Embryonic facial prominence (tissue), 1 donor: ENCODE measurements around the gene EPC2.

Experiments
- DNase-seq: peaks from one replicate; pipeline ENCODE4 v3.0.0-alpha.2; 2016; ENCODE audit errors: extremely low spot score

EPC2 gene

DNA sequence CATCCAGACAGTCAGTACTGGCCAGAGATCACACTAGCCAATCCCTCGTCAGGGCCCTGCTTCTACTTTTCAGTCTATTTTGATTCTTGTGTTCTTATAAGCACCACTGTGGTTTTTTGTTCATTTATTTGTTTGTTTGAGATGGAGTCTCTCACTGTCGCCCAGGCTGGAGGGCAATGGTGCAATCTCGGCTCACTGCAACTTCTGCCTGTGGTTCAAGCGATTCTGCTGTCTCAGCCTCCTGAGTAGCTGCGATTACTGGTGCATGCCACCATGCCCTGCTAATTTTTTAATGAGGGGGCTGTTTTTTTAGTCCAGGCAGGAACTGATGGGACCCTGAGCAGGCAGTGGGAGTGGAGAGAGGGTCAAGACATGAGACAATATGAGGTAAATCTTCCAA, 165.5 kb downstream of the EPC2 start:
- no peak for DNase-seq

- no peak for DNase-seq
These were observed 167.8 kb downstream of the EPC2 start for GRCh38 chr2:148812306-148812705.

DNA sequence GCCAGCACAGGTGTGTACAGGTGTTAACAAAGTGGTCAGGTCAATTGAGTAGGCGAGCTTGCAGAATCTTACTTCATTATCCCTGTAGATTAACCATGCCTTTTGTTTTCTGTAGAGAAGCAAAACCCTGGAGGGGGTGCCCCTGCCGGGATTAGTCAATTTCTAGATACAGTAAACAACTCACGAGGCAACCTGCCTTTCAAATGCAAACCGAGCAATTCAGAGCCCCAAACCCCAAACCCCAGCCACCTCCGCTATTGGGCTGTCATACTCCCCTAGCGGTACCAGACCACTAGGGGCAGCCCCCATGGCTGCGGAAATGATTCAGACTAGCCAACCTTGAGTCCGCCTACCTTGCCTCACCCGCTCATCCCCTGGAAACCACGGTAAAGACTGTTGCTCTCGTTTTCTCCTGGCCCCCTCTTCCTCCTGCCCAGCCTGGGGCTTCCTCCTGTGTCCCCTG, 169.1 kb downstream of the EPC2 start:
- no peak for DNase-seq

DNA sequence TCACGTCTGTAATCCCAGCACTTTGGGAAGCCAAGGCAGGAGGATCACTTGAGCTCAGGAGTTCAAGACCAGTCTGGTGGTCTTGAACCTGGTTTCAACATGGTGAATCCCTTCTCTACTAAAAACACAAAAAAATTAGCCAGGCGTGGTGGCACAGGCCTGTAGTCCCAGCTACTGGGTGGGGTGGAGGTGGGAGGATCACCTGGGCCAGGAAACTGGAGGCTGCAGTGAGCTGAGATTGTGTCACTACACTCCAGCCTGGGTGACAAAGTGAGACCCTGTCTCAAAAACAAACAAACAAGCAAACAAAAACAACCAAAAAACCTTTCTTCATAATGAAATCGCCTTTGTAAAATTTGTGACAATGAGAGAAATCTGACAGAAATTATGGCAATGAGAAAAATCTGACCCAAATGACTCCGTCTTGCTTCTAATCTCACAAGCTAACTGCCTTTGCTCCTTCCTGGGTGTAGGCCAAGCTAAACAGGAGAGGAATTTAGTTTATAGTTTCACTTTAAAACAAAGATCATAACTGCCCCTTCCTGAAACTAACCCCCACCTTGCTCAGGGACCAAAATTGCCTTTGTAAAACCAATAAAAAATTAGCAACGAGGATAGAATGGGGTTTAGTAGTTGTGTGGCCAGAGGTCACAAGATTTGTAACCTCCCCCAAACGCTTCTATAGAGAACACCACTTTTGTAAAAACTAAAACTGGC, 169.8 kb downstream of the EPC2 start:
- no peak for DNase-seq

- no peak for DNase-seq
These were observed 170.4 kb downstream of the EPC2 start for GRCh38 chr2:148814860-148815419.

- no peak for DNase-seq
These were observed 171.6 kb downstream of the EPC2 start for GRCh38 chr2:148816176-148816575.

DNA sequence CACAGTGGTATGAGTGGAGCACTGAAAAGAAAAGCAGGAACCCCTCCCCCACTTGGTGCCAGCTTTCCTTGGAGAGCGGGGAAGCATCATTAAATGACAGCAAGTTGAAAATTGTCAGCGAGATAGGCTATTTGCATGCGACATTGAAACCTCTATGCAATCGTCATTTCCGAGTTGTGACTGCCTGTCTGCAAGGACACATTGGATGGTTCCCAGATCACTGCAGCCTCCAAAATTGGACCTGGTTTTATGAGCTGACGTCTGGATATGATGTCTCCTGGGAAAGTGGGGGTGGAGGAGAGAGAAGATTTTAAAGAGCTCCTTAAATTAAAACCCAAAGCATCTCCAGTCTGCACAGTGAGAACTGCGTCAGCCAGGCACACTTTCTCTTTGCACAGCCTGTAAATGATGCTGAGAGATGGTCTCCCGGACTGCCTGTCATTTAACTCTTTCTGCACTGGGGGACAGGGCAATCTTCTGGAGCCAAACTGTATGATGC, 172.7 kb downstream of the EPC2 start:
- no peak for DNase-seq

GRCh38 chr2:148819019-148819585, 174.6 kb downstream of the EPC2 start:
- no peak for DNase-seq

- DNase-seq, result no peak
These were observed 179.6 kb downstream of the EPC2 start for GRCh38 chr2:148824190-148824589.

DNA sequence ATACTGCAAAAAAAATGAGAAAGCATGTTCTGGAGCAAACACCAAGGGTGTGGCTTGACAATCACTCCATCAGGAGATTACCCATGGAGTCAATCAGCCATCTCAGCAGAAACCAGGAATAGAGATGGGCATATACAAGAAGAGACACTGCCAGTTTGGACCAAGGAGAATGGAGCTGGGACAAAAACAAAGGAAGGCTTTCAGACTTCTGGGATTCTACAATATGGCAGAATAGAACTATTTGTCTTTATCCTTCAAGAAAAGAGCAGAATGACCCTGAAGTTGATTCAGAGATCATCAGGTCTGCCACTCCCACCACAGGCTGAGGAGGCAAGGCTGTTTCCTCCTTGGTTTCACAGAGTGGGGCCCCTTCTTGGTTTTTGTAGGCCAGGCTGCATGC, 182.2 kb downstream of the EPC2 start:
- DNase-seq, result no peak

DNA sequence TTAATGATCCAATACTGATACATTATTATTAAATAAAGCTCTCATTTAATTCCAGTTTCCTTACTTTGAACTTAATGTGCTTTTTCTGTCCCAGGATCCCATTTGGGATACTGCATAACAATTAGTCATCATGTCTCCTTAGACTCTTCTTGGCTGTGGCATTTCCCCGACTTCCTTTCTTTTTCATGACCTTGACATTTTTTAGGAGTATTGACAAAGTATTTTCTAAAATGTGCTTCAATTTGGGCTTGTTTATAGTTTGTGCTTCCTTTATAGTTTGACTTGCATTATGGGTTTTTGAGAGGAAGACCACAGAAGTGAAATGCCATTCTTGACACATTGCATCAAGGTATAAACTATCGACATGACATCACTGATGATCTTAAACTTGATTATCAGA, 184.4 kb downstream of the EPC2 start:
- DNase-seq, result no peak

- no peak for DNase-seq
These were observed 185.1 kb downstream of the EPC2 start for GRCh38 chr2:148829618-148830017.

DNA sequence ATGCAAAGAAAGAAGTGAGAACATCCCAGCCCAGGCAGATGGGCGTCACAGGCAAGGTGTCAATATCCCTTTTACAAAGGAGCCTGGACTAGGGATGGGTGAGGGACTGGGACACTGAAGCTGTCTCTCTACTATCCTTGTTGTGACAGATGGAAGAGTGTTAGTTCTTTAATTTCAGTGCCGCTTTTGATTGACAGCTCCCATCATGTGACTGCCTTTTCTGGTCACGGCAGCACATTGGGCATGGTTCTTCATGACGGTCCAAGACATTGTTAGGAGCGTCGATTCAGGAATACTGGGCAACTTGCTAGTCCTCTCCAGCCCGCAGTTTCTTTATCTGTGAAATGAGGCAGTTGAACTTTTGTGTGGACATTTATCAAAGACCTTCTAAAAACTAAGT, 188.1 kb downstream of the EPC2 start:
- no peak for DNase-seq
